GM18526 (cell line): ENCODE results near the gene GRID2IP.

Source experiments
- POLR2A ChIP-seq: IDR thresholded peaks from 3 replicates; pipeline ENCODE4 v1.6.1; 2011; ENCODE audit not compliant: insufficient read length; ENCODE audit errors: extremely low read depth

Gene GRID2IP

DNA sequence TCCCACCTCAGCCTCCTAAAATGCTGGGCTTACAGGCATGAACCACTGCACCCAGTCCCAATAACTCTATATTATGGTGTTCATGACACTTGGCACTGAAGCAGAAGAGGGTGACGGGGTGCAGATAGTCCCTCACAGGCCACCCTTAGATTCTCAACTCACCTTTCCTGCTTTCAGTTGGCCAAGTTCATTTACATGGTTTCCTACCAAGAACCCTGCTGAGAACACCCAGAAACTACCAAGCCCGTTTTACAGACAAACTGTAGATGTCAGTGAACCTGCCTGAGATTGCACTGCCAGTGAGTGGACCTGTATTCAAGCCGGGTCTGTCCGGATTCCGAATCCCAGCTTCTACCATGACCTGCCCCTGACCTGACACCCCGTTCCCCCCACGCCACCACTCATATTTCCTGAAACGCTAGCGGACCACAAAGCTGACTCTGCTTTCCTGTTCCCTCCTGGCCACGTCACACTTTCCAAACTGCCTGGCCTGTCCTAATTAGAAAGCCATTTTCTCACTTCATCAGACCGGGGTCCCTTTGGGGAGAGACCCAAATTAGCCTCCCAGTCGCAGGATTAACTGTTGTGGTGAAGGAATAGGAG, 17.3 kb downstream of the GRID2IP start:
- TF ChIP-seq POLR2A = no peak

DNA sequence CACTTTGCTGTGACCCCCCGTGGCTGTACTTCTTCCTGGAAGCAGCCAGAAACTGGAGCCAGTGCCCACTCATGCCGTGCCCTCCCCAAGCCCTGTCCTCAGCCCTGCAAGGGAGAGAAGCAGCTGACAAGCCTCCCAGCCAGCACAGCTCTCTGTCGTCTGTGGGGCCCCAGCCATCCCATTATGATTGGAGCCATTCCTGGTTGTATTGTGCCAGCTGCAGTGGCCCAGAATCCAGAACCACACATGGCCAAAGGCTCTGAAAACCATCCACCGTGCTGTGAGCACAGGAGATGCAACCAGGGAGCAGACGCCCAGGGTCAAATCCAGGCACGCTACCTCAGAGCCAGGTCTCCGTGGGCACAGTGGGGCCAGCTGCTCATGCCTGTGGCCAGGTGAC, 18.7 kb downstream of the GRID2IP start:
- TF ChIP-seq POLR2A = no peak

DNA sequence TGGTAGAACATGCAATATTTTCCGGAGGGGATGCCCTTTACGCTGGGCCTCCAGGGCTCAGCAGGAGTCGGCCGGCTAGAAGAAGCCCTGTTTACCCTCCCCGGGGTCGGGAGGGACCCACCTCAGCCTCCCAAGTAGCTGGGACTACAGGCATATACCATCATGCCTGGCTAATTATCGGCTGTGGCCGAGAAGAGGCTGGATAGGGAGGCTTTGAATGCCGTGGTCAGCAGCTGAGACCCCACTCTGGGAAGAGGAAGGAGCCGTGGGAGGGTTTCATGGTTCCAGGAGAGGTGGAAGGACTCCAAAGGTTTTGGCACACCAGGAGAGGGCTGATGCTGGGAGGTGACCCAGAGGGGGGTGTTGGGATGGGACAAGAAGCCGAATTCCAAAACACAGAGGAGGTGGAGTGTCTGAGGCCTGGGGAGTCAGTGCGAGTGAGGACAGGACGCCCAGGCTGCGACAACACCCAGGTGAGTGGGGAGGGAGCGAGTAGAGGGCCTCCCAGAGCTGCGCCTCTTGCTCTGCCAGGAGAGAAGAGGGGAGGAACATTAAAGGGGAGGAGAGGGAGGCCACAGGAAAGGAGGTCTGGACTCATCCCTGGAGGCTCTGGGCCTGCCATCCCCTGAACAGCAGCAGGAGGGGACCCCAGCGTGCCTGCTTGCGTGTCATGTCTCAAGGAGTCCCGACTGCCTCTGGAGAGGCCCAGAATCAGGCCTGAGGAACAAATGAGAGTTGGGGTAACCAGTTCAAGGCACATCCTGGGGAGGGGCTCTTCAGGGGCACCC, 19.6 kb downstream of the GRID2IP start:
- TF ChIP-seq POLR2A = no peak

DNA sequence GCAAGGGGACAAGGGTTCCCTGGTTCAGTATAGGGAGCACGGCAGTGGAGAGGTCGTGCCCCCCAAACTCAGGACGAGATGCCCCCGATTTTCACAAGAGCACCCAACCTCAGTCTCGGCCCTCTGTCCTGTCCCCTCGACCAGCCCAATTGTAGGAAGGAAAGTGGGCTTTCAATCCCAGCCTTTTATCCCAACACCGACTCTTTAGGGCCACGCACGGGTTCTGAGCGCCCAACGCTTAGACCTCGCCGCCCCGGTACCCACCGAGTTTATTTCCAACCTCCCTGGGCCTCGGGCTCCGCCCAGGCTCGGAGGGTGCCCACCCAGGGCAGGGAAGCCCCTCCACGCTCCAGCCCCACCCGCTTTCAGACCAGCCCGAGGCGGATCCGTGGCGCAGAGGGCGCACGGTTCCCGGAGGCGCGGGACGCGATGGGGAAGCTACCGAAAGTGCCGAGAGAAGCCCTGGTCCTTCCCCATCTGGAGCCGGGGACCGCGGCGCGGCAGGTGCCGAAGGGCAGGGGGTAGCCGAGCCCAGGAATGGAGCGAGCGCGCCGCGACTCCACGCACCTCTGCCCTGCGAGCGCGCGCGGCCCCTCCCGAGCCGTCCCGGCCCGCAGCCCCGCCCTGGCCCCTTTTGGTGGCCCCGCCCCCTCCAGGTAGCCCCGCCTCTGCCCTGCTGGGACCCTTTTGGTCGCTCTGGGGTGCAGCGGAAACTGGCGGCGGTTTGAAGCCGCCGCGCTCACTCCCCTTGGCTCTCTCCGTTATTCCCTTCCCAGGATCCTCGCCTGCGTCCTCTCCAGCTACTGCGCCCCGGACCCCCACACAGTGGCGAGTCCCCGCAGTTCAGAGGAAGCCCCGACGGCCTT, 20.4 kb downstream of the GRID2IP start:
- no peak for TF ChIP-seq POLR2A

DNA sequence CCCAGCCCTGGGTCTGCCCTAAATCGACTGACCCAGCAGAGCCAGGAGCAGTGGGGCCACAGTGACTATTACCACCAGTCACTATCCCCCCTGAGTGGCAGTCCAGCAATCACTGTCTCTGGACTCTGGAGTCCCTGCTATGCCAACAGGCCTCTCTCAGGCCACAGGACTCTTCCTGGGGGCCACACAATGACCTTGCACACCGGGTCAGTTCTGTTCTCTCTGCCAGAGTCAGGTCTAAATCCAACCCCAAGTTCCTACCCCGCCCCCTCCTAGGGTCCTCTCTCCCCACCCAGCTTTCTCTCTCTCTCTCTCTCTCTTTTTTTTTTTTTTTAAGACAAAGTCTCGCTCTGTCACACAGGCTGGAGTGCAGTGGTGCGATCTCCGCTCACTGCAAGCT, 21.6 kb downstream of the GRID2IP start:
- no peak for TF ChIP-seq POLR2A

DNA sequence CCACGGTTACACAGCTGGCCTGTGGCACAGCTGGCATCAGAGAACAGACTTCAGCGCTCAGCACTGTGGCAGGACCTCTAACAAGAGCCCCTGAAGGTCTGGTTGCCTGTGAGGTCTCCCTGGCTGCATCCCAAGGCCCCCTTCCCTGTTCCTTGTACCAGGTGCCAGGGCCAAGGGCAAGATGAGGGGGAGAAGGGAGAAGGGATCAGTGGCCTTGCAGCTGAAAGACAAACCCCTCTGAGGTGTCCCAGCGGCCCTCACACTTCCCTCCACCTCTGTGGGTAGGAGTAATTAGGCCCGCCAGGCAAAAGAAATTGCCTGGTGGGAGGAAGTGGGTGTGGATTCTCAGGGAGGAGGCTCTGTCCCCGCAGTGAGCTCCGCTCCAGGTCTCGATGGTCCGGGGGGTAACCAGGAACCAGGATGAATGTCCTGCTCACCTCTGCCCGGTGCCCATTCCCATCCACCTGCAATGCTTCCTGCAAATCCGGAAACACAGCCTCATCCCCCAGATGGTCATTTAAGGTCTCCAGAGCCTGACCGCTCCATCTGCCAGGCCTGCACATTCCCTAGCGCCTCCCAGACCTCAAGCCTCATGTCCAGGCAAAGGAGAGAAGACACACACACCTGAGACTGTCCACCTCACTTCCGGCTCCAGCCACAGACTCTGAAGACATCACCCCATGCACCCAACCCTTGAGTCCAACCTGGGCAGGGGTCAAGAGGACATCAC, 22.7 kb downstream of the GRID2IP start:
- TF ChIP-seq POLR2A = no peak

DNA sequence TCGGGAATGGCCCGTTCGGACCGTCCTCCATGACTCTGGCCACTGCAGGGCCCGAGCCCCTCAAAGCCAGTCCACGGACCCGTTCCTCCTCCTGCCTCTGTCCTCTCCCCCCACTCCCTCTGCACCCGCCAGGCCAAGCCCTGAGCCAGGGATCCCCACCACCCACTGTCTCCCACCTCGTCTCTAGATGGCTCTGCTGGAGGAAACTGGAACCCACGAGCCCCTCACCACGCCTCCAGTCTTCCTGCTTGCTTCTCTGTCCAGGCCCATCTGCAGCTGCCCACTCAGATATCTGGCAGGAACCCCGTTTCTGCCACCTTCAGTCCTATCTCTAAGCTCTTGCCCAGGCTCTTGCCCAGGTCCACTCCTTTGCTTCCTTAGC, 24.3 kb downstream of the GRID2IP start:
- no peak for TF ChIP-seq POLR2A

DNA sequence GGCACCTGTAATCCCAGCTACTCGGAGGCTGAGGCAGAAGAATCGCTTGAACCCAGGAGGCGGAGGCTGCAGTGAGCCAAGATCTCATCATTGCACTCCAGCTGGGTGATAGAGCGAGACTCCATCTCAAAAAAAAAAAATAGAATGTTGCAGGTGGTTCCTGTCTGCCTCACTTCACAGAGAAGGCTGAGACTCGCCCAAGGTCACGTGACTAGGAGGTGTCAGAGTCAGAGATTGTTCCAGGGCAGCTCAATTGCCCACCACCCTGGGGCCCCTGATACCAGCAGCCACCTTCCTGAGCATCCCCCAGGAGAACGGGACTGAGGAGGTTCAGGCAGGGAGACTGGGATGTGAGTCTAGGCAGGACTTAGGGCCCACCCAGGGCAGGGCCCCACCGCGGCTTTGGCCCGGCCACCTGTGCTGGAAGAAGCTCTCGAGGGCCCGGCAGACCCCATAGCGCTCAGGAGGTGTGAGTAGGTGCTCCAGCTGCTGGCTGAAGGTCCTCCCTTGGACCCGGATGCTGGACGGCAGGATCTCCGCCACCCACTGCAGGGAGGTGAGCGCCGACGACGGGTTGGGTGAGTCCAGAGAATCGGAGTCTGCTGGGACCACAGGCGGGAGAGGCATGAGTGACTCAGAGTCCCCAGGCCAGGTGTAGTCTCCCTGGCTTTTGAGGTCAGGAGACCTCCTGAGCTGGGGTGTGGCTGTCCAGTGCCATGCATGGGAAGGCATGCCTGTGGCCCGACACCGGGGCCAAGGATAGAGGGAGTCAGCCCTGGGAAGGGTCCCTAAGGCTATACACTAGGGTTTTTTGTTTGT, 30.9 kb downstream of the GRID2IP start:
- no peak for TF ChIP-seq POLR2A

DNA sequence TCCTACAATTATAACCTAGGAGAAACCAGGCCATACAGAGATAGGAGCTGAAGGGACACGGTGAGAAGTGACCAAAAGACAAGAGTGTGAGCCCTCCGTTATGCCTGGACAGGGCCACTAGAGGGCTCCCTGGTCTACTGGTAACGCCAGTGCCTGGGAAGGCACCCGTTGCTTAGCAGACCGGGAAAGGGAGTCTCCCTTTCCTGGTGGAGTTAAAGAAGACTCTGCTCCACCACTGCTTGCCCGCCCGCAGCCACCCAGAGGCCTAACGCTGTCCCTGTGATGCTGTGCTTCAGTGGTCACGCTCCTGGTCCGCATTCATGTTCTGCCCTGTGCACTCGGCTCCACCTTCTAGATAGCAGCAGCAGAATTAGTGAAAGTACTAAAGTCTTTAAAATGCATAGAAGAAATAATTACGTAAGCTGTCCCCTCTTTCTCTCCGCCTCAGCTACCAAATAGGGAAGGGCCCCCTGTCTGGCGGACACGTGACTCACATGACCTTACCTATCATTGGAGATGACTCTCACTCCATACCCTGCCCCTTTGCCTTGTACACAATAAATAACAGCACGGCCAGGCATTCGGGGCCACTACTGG, 34.8 kb downstream of the GRID2IP start:
- TF ChIP-seq POLR2A = no peak

DNA sequence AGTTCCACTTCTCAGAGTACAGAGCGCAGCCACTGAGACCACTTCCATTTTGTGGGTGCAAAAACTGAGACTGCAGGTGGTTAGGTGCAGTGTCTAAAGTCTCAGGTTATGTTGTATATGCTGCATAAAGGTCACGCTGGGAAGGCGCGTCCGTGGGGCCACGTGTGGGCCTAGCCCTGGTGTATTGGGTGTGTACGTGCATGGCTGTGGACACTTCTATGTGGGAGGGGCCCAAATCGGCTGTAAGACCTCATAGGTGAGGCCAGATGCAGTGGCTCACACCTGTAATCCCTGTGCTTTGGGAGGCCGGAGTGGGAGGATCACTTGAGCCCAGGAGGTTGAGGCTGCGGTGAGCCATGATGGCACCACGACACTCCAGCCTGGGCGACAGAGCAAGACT, 37.7 kb downstream of the GRID2IP start:
- TF ChIP-seq POLR2A = no peak

DNA sequence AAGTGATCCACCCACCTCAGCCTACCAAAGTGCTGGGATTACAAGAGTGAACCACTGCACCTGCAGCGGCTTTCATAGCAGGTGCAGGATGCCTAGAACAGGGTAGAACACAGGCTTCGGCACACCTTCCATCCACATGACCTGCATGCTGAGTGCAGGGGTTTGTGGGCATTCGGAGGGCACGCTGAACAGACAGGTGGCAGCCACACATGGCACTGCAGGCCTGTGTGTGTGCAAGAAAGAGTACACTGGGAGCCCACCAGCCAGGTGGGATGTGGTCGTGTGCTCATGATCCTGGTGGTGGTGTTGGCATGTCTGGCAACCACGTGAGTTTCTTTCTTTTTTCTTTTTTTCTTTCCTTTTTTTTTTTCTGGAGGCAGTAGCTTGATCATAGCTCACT, 38.4 kb downstream of the GRID2IP start:
- no peak for TF ChIP-seq POLR2A

DNA sequence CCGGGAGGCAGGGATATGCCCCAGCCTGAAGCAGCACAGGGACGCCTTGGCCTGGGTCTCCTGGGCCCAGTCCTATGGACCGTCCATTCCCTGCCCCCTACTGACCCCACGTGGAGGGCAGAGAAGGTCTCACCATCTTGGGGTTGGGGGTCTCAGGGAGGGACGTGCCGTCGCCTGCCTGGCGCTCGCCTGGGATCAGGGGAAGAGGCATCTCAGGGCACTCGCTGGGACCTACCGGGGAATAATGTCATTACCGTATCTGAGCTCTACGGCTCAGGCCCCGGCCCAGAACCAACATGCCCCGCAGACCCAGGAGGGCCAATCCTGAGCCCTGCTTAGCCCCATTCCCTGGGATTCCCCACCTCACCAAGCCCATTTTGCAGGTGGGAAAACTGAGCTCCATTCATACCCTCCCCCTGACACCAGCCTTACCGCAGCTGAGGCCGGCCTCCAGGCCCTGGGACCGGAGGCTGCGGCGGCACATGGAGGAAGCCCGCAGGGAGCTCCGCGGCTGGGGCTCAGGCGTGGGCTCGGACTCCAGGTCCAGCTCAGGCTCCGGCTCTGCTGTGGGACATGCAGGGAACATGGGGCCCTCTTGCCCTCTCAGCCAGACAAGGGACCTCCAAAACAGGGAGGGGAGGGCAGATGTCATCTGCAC, 40.7 kb downstream of the GRID2IP start:
- TF ChIP-seq POLR2A = no peak

DNA sequence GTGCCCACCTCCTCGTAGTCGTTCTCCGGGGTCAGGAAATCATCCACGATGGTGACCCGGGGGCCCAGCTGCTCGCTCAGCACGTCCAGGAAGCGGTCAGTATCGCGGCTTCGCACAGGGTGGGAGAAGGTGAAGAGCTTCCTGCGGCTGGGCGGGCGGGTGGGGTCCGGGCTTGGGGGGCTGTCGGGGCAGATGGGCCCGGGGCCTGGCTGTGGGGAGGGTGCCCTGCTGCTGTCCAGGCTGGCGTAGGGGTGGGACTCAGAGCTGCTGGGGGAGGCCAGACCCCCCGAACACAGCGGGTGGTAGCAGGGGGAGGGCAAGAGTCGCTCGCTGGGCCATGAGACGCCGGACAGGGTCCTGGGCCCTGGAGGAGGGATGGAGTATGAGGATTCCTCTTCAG, 42.3 kb downstream of the GRID2IP start:
- no peak for TF ChIP-seq POLR2A

DNA sequence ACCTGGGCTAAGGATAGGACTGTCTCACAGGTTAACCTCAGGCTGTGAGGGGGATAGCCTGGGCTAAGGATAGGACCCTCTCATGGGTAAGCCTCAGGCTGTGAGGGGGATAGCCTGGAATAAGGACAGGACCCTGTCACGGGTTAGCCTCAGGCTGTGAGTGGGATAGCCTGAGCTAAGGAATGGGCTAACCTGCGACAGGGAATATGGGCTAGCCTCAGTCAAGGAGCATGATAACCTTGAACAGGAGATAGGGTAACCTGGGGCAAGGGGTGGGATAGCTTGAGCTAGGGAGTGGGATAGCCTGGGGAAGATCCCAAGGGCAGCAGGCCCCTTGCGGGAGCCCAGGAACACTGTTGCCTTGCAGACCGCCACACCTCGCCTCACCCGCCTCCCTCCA, 42.7 kb downstream of the GRID2IP start:
- TF ChIP-seq POLR2A = no peak
